ENCODE results near the gene THADA.
"Not testable (repeated sequence)": the region's sequence is repeated elsewhere in the genome, so short reads cannot be mapped to it uniquely, and the experiment has no call there.

The THADA gene

DNA sequence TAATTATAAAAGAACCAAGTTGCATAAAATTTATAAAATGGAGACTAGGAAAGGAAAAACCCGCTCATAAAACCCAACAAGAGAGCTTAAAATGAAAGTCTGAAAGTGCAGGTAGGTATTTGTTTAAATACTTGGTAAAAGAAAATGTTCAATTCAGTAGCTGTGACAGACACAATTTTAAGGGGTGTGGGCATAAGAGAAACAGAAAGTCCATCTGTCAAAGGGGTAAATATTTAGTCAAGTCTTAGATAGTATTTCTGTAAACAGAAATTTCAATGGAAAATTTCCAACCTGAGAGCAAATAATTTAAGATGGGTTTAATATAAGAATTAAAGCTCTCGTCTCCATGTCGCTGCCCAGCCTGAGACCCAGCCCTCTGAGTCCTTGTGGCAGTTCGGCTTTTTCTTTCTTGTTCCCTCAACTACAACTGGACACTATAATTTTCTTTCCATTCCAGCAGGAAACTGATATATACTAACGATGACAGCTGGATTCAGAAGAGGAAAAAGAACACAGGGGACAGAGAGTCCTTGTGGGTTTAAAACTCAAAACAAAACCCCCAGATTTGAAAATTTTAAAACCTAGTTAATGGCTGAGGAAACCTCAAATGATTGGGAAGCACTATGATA lies 281.4 kb downstream of the THADA start:
- no peak for DNase-seq

DNA sequence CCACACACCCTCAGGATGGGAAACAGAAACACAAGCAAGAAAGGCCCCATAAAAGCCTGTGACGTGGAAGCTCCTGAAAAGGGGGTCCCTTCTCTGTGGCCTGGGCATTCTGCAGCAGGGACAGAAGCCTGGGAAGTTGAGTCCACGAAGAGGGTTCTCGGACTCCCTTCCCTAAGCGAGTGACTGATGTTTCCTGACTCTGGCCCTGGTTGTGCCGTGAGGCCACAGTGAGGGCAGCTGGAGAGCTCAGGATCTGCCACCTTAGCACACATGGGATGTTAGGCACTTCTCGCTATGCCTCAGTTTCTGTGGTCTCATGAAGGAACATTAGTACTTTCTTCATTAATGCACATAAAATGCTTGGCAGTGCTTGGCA lies 282.2 kb downstream of the THADA start:
- DNase-seq: no peak

DNA sequence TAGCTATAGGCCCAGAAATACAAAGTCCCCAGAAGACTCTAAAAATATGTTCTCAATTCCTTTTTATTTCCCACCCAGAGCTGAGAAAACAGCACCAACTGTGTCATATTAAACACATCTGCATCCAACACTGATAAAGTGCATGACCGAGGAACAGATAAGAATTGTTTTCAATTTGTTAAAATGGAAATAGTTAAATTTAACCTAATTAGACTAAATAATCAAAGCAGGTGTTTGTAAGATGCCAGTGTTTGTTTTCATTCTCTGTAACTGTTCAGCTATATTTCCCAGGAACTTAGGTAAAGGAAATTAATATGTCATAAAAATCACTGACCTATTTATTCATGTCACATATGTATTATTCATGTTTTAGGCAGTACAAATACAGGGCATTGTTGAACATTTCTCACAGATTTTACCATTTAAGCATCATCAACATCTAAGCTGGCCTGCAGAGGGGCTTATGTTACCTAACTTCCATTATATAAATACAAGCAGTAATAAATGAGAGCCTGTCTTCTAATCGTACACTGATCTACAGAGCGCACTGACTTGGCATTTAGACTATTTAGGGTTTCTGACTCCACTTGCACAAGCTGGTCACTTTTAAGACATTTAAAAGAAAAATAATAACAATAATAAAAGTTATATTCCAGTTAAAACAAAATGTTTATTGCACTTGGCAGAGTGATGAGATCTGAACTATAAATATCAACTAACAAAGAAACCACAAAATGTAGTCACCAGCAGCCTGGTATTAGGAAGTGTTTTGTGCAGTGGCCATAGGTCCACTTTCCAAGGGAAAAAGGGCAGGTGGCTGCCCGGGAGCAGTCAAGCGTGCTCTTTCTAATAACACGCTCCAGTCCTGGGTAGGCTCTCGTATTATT lies 282.8 kb downstream of the THADA start:
- no peak for DNase-seq

DNA sequence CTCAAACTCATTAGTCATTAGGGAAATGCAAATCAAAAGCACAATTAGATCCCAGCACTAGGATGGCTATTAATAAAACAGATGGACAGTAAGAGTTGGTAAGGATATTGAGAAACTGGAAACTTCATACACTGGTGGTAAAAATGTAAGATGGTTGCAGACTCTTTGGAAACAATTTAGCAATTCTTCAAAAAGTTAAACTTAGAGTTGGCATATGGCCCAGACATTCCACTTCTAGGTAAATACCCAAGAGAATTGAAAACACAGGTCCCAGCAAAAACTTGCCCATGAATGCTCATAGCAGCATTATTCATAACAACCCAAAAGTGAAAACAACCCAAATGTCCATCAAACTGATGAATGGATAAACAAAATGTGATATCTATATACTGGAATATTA lies 284.6 kb downstream of the THADA start:
- no peak for DNase-seq

DNA sequence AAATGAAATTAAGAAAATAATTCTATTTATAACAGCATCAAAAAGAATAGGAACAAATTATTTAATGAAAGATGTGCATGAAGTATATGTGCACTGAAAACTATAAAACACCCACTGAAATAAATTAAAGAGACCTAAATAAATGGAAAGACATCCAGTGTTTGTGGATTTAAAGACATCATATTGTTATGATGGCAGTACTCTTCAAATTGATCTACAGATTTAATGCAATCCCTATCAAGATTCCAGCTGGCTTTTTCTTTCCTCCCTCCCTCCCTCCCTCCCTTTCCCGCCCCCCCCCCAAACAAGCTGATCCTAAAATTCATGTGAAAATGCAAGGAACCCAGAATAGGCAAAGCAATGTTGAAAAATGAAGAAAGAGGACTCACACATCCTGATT lies 285.9 kb downstream of the THADA start:
- no peak for DNase-seq

DNA sequence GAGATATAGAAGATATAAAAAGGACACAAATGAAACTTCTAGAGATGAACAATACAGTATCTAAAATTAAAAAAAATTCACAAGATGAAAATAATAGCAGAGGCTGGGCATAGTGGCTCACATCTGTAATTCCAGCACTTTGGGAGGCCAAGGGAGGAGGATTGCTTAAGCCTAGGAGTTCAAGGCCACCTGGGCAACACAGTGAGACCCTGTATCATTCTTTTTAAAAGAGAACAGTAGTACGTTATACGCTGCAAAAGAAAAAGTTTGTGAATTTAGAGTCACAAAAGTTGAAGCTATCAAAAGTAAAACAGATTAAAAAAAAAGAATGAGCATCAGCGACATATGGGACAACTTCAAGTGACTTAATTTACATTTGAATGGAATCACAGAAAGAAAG lies 287.9 kb downstream of the THADA start:
- DNase-seq: no peak

DNA sequence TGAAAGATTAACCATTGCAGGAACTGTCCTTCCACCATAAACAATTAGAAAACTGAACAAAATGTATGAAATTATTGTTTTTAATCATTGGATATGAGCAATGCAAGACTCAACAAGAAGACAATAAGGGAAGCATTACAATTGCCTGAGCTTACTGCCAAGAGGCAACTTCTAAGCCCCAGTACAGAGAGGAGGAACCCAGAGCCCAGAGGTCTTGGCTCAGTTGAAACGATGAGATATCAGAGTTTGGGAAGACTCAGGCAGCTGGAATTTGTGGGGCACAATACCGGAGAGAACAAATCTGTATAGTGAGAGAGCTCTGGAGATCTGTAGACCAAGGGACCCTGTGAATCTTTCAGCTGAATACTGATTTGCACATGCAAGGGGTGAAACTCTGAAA lies 288.8 kb downstream of the THADA start:
- DNase-seq: no peak

DNA sequence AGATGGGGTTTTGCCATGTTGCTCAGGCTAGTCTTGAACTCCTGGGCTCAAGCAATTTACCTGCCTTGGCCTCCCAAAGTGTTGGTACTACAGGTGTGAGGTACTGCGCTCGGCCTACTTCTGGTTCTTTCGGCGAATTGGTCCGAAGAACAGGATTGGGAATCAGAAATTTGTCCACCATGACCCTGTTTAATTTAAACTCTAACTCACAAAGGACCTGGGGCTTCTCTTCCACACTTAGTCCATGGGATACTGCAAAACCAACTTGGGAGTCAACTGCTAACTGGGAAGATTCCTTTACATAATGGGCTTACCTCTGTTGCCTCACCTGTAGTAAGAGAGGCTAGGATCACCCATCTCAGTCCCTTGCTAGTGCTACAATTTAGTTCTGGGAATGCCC lies 289.6 kb downstream of the THADA start:
- no peak for DNase-seq

DNA sequence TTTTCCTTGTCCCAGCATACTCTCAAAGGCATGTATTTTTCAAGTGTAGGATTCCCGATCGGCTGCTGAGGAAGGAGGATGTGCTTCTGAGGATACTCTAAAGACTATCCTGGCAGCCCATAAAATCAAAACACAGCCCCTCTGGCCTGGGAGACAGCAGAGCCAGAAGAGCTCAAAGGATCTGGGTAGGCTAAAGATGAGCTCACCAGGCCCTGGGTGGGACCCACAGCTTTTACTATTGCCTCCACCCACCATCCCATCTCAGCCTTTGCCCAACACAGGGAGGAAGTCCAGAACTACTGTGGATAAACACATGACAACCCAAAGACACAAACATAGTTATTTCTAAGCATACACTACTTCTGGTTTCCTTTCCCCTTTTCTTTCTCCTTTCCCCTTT lies 290.3 kb downstream of the THADA start:
- no peak for DNase-seq

DNA sequence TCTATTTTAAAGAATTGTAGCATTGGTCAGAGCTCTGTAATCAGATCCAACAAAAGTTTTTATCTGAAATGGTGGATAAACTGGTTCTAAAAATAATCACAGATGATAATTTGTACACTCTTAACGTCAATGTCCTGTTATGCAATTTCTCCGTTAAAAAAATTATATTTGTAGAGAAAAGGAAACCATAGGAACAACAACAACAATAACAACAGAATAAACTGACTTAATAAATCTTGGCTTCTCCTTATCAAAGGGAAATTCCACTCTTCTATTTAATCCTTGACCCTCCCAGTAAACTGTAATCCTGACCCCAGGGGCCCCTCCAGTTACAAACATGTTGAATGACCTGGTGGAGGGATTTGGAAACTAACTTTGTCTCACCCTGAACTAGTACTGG lies 290.8 kb downstream of the THADA start:
- DNase-seq: no peak

DNA sequence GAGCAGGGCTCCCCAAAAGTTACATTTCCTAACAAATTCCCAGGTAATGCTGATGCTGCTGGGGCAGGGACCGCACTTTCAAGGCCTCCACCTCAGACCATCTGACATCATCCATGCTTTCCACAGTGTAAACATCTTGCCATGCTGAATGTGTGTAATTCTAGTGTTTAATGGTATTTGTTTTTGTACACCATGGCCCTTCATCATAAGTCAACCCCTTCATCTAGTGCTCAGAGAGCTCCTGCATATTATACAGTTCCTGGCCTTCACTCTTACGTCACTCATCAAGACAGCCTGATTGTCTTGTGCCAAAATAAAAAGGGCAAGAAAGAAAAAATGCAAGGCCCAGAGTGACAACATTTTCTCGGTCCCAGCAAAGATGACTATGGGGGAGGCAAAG lies 291.9 kb downstream of the THADA start:
- no peak for DNase-seq

DNA sequence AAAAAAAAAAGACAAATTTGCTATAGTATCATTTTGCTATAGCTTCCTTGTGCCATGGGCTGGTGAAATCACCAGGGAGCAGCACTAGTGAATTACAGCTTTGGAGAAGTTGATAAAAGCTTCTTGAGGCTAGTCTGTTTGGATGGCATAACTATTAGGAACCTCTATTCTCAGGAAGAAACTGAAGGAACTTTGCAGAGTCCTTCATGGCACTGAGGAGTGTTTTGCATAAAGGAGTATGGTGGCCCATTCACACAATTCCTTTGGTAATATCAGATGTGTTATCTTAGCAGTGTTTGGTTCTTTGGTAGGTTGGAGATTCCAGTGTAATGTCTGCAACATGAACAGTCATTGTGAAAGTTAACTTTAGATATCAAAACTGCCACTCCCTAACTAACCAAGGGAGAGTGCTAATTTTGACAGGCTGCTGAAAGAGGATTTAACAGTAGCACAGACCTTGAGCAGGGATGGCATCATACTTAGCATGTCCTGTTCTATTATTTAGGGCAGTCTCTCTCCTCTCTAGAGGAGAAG lies 292.8 kb downstream of the THADA start:
- DNase-seq: no peak

DNA sequence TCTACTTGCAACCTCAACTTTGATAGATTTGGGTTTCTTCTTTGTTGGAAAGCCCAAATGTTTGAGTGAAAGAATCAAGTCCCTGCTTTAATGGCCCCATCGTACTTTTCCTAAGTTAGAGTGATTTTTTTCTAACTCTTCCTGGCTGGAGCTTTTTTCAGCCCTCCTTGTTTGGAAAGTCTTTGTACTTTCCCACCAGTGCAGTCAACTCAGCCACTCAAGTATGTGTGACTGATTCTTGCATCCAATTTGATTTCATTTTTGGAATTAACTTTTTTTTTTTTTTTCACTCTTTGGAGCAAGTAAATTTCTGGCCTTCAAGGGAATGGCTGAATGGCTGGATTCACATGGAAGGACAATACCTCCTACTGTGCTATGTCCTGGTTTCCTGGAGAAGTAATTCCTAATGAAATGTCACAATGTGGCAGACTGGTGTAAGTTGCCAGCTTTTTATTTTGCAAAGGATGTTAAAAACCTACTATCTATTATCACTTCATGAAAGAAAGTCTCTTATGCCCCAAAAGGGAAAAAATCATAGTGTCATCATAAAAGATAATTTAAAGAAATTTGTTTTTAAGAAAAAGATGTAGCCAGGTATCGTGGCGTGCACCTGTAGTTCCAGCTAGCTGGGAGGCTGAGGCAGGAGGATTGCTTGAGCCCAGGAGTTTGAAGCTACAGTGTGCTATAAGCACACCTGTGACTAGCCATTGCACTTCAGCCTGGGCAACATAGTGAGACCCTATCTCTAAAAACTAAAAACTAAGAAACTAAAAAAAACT lies 293.5 kb downstream of the THADA start:
- DNase-seq: no peak

DNA sequence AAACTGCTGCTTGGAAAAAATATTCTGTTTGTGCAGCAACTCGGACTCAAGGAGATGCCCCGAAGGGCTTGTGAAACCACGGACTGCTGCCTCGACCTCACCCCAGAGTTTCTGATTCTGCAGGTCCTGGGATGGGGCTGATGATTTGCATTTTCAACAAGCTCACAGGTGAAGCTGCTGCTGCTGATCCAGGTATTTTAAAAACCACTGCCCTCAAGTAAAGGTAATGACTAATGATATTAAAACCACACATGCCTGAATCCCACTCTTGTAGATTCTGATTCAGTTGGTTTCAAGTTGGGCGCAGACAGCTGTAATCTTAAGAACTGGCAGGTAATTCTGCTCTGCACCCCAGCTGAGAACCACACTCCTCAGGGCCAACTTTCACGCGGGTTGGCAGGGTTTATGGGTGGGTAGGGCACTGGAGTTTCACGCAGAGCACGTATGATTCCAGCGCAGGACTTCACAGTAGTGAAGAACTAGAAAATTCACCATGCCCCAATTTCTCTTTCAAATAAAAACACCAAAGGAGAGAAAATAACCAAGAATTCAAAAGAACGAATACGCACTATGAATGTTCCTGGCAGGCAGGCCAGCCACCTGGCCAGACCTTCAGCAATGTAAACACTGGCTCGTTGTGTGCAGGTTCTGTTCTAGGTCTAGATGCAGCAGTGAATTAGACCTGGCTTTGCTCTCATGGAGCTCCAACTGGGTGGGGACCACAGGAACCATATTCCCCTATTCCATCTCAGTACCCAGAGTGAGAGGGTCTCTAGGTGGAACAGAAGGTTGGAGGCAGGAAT lies 294.9 kb downstream of the THADA start:
- no peak for DNase-seq

DNA sequence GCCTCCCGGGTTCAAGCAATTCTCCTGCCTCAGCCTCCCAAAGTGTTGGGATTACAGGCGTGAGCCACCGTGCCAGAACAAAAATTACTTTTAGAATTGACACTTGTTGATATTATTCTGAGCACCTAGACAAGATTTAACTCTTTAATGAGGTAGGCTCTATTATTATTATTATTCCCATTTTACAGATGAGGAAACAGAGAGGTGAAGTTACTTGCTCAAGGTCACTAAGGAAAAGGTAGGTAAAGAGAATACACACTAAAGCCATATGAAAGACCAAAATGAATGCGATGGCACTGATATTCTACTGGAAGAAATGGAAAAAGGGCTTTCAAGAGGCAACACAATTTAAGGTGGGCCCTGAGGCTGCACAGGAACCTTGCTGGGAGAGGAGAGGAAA lies 295.6 kb downstream of the THADA start:
- DNase-seq: no peak

DNA sequence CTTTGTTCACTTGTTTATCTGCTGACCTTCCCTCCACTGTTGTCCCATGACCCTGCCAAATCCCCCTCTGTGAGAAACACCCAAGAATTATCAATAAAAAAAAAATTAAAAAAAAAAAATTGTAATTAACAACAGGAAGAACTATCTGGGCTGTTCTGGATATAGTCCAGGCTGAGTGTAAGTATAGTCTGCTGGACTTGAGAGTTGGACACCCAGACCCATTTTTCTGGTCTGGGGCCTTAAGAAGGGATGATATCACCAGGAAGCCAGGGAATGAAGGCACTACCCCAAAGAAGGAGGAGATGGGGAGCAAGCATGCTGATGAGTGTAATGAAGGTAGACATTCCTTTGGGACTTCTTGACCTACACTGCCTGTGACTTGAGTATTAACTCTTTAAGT lies 297.3 kb downstream of the THADA start:
- DNase-seq: no peak

DNA sequence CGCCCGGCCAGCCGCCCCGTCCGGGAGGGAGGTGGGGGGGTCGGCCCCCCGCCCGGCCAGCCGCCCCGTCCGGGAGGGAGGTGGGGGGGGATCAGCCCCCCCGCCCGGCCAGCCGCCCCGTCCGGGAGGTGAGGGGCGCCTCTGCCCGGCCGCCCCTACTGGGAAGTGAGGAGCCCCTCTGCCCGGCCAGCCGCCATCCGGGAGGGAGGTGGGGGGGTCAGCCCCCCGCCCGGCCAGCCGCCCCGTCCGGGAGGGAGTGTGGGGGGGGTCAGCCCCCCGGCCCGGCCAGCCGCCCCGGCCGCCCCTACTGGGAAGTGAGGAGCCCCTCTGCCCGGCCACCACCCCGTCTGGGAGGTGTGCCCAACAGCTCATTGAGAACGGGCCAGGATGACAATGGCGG lies 298.1 kb downstream of the THADA start:
- not testable (repeated sequence) for DNase-seq

DNA sequence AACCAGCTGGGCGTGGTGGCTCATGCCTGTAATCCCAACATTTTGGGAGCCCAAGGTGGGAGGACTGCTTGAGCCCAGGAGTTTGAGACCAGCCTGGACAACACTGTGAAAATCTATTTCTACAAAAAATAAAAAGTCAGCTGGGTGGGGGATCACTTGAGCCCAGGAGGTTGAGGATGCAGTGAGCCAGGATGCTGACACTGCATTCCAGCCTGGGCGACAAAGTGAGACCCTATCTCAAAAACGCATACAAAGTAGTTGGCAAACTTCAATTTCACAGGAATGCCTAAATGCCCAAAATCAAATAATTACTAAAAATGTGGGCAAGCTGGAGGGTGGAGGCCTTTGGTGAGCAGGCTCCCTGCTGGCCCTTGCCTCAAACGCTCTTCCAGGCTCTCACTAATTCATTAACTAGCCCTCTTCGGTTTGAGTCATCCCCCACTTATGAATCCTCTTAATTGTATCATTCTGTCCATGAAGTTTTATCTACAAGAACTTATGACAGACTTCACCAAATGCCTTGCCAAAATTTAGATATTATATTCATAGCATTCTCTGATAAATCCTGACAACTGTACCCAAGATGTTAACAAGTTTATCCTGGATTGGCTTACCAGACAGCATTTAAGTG lies 300.8 kb downstream of the THADA start:
- DNase-seq: no peak

DNA sequence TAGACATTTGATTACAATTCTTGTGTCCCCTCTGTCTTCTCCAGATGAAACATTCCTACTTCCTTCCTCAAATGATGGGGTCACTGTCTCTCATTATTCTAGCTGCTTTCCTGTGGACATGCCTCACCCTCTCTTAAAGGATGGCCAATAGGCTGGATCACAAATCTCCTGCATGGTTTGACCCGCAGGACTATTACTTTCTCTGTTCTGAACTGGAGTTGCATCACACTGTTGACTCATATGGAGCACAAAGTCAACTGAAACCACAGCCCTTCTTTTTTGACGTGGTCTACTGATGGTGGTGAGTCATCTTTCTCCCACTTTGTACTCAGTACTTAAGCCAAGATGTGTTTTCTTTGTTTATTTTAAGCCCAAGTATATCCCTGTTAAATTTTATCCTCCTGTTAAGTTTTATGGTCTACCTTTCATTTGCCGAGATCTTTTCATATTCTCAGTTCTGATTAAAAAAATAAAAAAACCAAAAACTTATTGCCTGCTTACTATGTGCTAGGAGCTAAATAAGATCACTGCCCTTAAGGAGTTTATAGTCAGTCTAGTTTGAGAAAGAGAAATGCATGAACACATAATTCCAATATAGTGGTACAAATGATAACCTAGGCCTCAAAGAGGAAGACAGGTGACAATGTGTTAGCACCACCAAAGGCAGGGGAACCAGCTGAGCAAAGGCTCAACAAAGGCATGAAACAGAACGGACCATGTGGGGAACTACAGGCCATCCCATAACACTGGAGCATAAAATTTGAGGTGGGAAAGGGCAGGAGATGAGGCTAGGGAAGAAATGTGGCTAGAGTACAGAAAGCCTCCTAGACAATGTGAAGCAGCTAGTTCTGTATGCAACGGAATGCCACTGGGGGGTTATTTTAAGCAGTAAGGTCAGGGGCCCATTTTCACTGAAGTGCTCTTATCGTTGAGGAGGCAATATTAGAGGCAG lies 301.8 kb downstream of the THADA start:
- peak; percentile 18 for DNase-seq

DNA sequence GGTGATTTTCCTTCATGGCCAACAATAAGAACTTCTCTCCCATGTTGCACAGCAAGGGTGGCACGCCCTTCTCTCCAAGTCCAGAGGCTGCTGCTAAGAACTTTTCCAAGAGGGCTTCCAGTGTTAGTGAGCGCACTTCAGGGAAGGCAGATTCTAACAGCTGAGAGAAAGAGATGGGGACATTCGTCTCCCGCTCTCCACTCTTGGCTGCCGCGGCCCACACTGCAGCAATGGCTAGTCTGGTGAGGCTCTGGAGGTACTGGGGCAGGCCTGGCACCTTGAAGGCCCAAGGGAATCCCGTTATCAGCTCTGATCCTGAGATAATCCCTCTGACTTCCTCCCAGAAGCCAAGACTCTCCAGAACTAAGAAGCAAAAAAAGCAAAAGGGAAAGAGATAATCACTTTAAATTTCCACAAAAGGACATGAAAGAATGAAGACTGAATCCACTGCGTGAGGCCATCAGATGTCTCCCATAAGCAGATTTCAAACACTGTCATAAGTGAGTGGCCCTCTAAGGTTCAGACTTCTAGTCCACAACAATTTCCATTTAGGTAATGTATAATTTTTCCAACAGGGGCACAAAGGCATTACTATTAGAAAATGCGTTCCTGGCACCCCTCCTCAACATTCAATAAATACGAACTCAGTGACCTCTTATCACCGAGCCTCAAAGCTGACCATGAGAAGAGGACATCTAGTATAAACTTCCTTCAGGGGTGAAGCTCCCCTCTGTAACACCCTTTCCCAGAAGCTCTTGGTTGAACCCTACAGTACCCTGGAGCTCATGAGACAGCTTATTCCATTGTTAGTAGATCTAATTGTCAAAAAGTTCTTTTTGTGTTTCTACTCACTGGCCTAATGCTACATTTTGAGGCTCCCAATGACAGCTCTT lies 302.7 kb downstream of the THADA start:
- DNase-seq: no peak

Data from activated naive CD4-positive, alpha-beta T cell treated with Interleukin-2 at 50 U/mL for 16 hours (primary cell).